GOT3 (cell line): ENCODE results near the gene COPB2.
"Not testable (repeated sequence)": the region's sequence is repeated elsewhere in the genome, so short reads cannot be mapped to it uniquely, and the experiment has no call there.

ENCODE experiments used
- DNase-seq: peaks from one replicate; lab custom pipeline; 2025; ENCODE audit warnings: mixed read lengths; lab: John Stamatoyannopoulos, UW

Gene COPB2

DNA sequence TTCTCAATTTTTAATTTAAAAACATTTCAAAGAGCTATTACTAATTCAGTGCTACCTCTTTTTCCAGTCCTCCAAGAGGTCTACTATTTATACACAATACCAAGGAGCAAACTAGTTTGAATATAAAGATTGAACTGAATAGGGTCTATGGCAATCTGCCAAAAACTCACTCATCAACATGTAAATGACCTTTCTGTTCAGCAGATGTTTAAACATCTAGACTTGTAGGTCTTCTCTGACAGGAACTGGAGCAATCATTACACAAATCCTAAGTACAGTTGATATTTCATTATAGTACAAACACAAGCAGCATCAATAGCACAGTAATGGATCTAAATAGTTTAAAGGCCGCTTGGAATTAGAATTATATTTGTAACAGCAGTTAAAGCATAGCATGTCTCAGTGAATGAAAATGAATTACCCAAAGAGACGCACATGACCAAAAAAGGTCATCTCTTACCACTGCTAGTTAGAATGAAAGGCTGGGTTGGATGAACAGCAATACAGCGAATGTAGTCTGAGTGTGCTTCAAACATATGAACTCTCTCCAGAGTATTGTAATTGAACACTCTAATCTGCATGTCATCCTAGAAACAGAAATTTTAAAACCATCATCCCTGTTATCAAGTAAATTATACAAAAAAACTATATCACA lies 10.7 kb downstream of the COPB2 start:
- DNase-seq: no peak

DNA sequence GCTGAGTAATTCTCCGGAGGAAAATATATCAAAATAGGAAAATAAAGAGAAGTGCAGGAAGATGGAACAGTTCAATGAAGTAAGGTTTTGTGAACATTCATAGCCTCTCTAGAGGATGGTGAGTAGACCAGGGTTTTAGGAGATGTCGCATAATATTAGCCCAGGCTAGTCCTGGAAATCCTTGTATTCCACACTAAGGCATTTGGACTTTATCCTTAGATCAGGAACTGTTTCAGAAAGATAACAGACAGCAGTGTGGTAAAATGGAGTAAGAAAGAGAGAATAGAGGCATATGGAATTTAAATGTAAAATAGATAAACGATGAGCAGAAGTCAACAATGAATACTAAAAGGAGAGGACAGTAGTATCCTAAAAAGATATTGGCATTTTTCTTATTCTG lies 12.1 kb downstream of the COPB2 start:
- no peak for DNase-seq

DNA sequence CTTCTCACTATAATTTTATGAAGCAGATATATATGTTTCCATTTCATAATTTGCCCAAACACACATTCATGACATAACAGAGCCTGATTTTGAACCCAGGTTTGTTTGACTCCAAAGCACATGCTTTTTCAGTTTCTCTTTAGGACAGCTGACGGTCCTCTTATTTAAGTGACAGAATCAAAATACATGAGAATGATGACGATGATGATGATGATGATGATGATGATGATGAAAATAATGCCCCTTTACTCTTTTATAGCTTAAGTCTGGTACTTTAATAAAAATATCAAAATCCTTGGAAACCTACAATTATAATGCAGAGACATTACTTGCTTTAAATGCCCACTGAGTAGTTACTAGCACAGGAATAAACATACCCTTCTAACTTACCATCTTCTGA lies 15.3 kb downstream of the COPB2 start:
- no peak for DNase-seq

GRCh38 chr3:139364549-139364948 lies 24.9 kb downstream of the COPB2 start:
- DNase-seq: no peak

GRCh38 chr3:139361276-139361675 lies 28.2 kb downstream of the COPB2 start:
- no peak for DNase-seq

DNA sequence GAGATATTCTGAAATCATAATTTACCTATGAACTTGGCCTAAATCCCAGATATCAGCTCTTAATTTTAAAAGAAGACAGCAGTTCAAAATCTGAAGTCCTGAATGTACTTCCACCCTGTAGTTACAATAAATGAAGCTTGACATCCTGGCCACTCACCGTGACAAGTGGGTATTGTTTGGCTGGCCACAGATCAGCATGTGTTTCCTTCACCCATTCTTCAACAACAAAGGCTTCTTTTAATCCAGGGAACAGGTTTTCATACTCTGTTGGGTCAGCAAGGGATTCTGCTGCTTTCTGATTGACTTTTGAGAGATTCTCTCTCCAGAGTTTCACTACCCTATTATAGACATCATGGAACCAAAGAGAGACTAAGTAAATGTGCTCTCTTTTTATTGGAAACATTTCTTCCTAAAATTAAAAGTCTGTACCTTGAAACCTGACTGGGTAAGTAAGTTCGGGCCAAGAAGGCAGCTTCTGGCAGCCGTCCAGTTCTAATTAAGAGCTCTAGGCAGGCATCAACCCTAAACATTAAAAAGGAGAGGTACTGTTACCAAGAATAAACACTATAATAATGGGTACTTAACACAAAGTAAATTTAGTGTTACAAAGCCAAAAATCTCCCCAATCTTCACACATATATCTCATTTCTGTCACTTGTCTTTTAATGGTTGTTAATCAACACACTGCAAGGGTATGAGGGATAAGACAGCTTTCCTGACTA lies 30.4 kb downstream of the COPB2 start:
- no peak for DNase-seq

GRCh38 chr3:139357899-139358298 lies 31.5 kb downstream of the COPB2 start:
- DNase-seq: no peak

DNA sequence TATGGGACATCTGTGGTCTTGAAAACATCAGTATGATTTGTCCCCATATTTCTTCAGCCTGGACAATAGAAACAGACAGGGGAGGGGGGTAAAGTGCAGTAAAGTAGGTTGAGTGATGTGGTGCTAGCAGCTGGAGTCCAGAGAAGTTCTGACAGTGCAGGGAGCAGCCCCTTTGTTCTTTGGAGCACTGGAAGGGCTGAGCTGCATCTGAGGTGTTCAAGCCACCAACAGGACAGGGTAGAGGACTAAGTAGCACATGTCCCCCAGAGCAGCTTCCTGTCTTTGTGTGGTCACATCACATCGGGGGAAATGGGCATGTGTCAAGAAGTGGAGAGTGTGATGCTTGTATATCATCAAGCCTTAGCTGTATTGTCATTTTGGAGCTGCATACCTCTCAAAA lies 33.6 kb downstream of the COPB2 start:
- DNase-seq: no peak

DNA sequence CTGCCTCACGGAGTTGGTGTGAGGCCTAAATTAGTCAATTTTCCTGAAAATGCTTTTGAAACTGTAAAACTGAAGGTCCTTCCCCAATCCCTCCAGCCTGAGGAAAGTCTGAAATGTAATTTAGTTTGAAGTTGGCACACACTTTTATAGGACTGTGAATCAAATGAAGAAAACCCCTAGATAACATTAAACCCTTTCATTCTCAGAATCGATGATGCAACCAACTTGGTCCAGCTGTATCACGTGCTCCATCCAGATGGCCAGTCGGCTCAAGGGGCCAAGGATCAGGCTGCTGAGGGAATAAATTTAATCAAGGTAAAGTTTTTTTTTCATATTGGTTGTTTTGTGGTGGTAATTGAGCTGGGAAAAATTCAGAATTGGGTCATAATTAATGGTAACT lies 34.0 kb downstream of the COPB2 start:
- DNase-seq: no peak

GRCh38 chr3:139354661-139355060 lies 34.8 kb downstream of the COPB2 start:
- DNase-seq: no peak

GRCh38 chr3:139353920-139354556 lies 35.4 kb downstream of the COPB2 start:
- no peak for DNase-seq

GRCh38 chr3:139346771-139347170 lies 42.7 kb downstream of the COPB2 start:
- no peak for DNase-seq

DNA sequence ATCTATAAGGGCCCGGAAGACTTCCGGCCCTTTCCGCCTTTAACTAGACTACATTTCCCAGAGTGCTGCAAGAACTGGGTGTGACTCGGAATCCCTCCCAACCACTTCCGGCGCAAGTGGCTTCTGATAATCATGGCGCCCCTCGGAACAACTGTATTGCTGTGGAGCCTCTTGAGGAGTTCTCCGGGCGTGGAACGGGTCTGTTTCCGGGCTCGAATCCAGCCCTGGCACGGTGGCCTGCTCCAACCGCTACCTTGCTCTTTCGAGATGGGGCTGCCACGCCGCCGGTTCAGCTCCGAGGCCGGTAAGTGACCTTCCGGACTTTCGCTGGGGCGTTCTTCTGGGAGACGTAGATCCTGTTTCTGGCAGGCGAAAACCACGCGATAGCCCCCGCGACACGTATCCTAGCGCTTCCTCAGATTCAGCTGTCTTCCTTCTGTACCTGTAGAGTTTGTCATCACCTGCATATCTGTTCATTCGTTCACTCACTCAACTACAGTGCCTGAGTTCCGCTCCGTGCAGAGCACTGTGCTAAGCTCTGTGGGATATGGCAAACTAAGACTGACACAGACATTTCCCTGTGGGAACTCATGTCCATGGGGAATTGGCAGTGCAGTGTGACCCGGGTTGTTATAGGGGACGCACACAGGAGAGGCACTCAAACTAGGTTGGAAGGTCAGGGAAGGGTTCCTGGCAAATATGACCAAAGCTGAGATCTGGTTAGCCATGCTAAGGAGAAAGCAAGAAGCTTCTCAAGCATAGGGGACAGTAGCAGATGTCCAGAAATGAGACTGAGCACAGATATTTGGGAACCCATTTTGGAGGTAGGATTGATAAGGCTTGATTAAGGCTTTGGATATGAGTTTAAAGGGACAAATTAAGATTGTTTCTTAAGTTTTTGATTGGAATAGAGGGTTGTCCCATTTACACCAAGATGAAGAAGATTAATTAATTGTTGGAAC lies 45.3 kb downstream of the COPB2 start, which contains the start of gene MRPS22:
Gene MRPS22 (plus strand): TSS at position 126 of the 962 bp plus-strand sequence. CDS start 7 bp downstream, at position 133.
- peak; percentile 46 for DNase-seq

GRCh38 chr3:139342054-139342453 lies 47.4 kb downstream of the COPB2 start:
- DNase-seq: no peak

GRCh38 chr3:139340784-139341183 lies 48.7 kb downstream of the COPB2 start:
- DNase-seq: no peak

DNA sequence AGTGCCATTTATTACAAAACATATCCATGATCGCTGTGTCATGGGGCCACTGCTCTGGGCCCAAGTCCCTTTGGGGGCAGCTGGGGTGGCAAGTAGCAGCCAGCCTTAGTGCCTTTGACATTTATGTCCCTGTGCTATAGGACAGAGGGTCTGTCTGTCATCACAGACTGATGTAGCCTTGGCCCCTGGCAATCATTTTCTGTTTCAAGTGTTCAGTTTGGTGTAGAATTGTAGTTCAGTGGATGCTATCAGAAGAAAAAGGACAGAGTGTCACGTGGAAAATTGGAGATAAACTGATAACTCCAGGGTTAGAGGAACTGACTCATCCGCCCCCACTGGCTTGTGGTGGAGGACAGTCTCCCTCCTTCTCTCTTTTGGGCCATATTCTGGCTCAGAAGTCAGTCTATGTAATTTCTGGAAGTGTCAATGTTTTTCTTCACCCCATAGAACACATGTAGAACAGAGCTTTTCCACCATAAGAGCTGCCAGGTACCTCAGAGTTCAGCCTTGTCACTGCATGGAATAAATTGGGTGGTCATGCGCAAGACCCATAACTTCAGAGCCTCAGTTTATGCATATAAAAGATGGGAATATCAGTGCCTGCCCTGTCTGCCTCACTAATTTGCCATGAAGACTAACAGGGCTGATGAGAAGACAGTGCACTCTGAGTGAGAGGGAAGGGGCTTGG lies 50.1 kb downstream of the COPB2 start:
- no peak for DNase-seq

GRCh38 chr3:139338405-139338804 lies 51.0 kb downstream of the COPB2 start:
- DNase-seq: no peak

- DNase-seq: not testable (repeated sequence)
These were observed 54.8 kb downstream of the COPB2 start for GRCh38 chr3:139334675-139335074.

GRCh38 chr3:139332092-139332491 lies 57.4 kb downstream of the COPB2 start:
- DNase-seq: no peak

- peak; percentile 81 for DNase-seq
These were observed 60.0 kb downstream of the COPB2 start for GRCh38 chr3:139329364-139329850.

GRCh38 chr3:139328356-139328755 lies 61.1 kb downstream of the COPB2 start:
- DNase-seq: no peak
